IPS DF 19.7 (cell line): Measurements from ENCODE around the gene RBM41.
A peak's percentile ranks its signal among the peaks of the same experiment; 100 is the strongest.

Experiments
- DNase-seq: peaks from one replicate; pipeline ENCODE4 v3.0.0-alpha.2; 2013; ENCODE audit warnings: low read depth, low spot score

Gene RBM41

GRCh38 chrX:107029752-107030151, 88.9 kb downstream of the RBM41 start:
- no peak for DNase-seq

GRCh38 chrX:107025545-107025944, 93.1 kb downstream of the RBM41 start:
- DNase-seq: peak; percentile 0

- no peak for DNase-seq
Measured at GRCh38 chrX:107014936-107015335, 103.7 kb downstream of the RBM41 start.
